Testis (tissue), 2 donors: Measurements from ENCODE around the gene TMIE.

Experiments
- POLR2A ChIP-seq: fragments of 450-650 bp; IDR thresholded peaks from one replicate; pipeline ENCODE4 v1.6.1; 2017; ENCODE audit warnings: antibody characterized with exemption, mild to moderate bottlenecking, moderate library complexity
- TF ChIP-seq, protein P1 (sequence below), 3 experiments: fragments of 450-650 bp in 2 of 3; fragments of 200-600 bp in 1 of 3; sonication (generic) in 1 of 3; IDR thresholded peaks; one replicate each; pipeline ENCODE4 v1.5.1; 2016 to 2019; ENCODE audit warnings: antibody characterized with exemption in 3 of 3, mild to moderate bottlenecking in 2 of 3, moderate library complexity in 1 of 3

DNA sequence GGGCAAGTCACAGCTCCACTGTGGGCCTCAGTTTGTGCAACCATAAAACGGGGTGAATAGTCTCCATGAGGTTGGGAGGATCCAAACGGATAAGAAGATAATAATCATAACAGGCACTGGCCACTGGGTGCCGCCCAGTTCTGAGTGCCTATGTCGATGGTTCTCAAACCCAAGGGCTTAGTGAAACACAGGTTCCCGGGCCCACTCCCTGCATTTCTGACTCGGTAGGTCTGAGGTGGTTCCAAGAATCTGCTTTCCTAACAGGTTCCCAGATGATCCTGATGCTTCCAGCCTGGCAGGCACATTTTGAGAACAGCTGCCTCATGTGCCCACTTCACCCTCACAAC, 28.9 kb upstream of the TMIE start:
- TF ChIP-seq, protein P1, sequence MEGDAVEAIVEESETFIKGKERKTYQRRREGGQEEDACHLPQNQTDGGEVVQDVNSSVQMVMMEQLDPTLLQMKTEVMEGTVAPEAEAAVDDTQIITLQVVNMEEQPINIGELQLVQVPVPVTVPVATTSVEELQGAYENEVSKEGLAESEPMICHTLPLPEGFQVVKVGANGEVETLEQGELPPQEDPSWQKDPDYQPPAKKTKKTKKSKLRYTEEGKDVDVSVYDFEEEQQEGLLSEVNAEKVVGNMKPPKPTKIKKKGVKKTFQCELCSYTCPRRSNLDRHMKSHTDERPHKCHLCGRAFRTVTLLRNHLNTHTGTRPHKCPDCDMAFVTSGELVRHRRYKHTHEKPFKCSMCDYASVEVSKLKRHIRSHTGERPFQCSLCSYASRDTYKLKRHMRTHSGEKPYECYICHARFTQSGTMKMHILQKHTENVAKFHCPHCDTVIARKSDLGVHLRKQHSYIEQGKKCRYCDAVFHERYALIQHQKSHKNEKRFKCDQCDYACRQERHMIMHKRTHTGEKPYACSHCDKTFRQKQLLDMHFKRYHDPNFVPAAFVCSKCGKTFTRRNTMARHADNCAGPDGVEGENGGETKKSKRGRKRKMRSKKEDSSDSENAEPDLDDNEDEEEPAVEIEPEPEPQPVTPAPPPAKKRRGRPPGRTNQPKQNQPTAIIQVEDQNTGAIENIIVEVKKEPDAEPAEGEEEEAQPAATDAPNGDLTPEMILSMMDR (IDR thresholded peaks at IDR 0.05): no peak
- no peak for TF ChIP-seq POLR2A
